Skeletal muscle tissue (tissue), 4 donors: ENCODE results near the gene DNAJA4. TPM values are rescaled to one million over a fixed set of nuclear protein-coding genes. Genes with fewer than 3 reads are reported as not detected.
A peak's percentile ranks its signal among the peaks of the same experiment; 100 is the strongest.

Experiments used
- H3K27ac ChIP-seq: one replicate; pipeline ENCODE4 v1.7.0; 2013; ENCODE audit warnings: mild to moderate bottlenecking, low read depth, low read length, inconsistent platforms
- H3K27me3 ChIP-seq, 3 donors: one replicate each; pipeline ENCODE4 v1.7.0; 2013; ENCODE audit warnings: low read length in 3 of 3; ENCODE audit not compliant: control insufficient read depth in 3 of 3, insufficient read depth in 3 of 3
- H3K36me3 ChIP-seq, 3 donors: one replicate each; pipeline ENCODE4 v1.7.0; 2013; ENCODE audit warnings: low read length in 3 of 3; ENCODE audit not compliant: control insufficient read depth in 3 of 3, insufficient read depth in 3 of 3
- H3K4me1 ChIP-seq, 3 donors: one replicate each; pipeline ENCODE4 v1.7.0; 2013; ENCODE audit warnings: low read length in 3 of 3, mild to moderate bottlenecking in 3 of 3; ENCODE audit not compliant: control insufficient read depth in 3 of 3, insufficient read depth in 3 of 3
- H3K4me3 ChIP-seq, 3 donors: one replicate each; pipeline ENCODE4 v1.7.0; 2013; ENCODE audit warnings: low read length in 3 of 3
- H3K9ac ChIP-seq, 3 donors: one replicate each; pipeline ENCODE4 v1.7.0; 2013; ENCODE audit warnings: low read length in 3 of 3, mild to moderate bottlenecking in 3 of 3, moderate library complexity in 2 of 3, low read depth in 1 of 3
- H3K9me3 ChIP-seq, 3 donors: one replicate each; pipeline ENCODE4 v1.7.0; 2013; ENCODE audit warnings: low read length in 3 of 3; ENCODE audit not compliant: control insufficient read depth in 3 of 3
- total RNA-seq: library from RNA; depleted of rRNA; stranded (reverse); fragments of >200 nt; gene quantifications from one replicate; pipeline ENCODE4 v1.2.3, GENCODE V29; 2014
- donor health status: Osteomylitis.

The DNAJA4 gene
- total RNA-seq, 1 donor from 2014 or later, result 22.4 TPM

GRCh38 chr15:78308422-78309032, 44.2 kb downstream of the DNAJA4 start:
- Histone ChIP-seq H3K9me3 (no peaks in the 10 kb centered on the region), H3K27ac (no peak overlapping the region), H3K36me3 (no peaks in the 10 kb centered on the region), H3K27me3 (peaks cover 0 to 17% (median 3%) of the 10 kb centered on the region in 3 donors), H3K4me1 (peaks cover 5 to 7% (median 6%) of the 10 kb centered on the region in 3 donors), H3K9ac (no peak overlapping the region), H3K4me3 (no peak overlapping the region)

GRCh38 chr15:78311292-78311691, 46.9 kb downstream of the DNAJA4 start:
- peak overlapping the region in 2 of 3 donors; percentile 10 to 28 for H3K9ac ChIP-seq
- H3K9me3 ChIP-seq, result no peaks in the 10 kb centered on the region
- H3K4me3 ChIP-seq, result no peak overlapping the region
- no peaks in the 10 kb centered on the region for H3K36me3 ChIP-seq
- H3K27me3 ChIP-seq, result peaks cover 0 to 15% (median 3%) of the 10 kb centered on the region in 3 donors
- peaks cover 5 to 7% (median 6%) of the 10 kb centered on the region in 3 donors for H3K4me1 ChIP-seq
- no peak overlapping the region for H3K27ac ChIP-seq

GRCh38 chr15:78312536-78312935, 48.2 kb downstream of the DNAJA4 start:
- no peak overlapping the region for H3K4me3 ChIP-seq
- peaks cover 5 to 7% (median 6%) of the 10 kb centered on the region in 3 donors for H3K4me1 ChIP-seq
- H3K9me3 ChIP-seq, result no peaks in the 10 kb centered on the region
- peaks cover 0 to 15% (median 0%) of the 10 kb centered on the region in 3 donors for H3K27me3 ChIP-seq
- no peaks in the 10 kb centered on the region for H3K36me3 ChIP-seq
- no peak overlapping the region for H3K9ac ChIP-seq
- H3K27ac ChIP-seq, result no peak overlapping the region

DNA sequence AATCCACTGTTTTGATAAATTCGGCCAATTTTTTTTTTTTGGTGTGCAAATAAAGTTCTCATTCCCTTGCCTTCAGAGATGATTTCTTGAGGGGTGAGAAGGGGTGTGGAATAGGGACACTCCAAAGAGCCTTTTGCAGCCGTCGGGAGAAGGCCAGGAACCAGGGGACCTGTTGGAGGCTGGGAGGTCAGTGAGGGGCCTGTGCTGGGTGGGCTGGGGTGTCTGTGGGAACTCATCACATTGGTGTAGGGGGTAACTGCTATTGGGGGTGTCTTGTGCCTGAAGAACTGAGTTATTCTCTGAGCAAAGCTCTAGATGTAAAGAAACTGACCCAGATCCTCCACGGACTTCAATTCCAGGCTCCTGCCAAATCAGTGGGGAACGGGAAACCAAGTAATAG, 48.6 kb downstream of the DNAJA4 start:
- Histone ChIP-seq H3K9ac (no peak overlapping the region), H3K27me3 (peaks cover 0 to 15% (median 0%) of the 10 kb centered on the region in 3 donors), H3K27ac (no peak overlapping the region), H3K4me1 (peaks cover 5 to 7% (median 6%) of the 10 kb centered on the region in 3 donors), H3K36me3 (no peaks in the 10 kb centered on the region), H3K4me3 (no peak overlapping the region), H3K9me3 (no peaks in the 10 kb centered on the region)

GRCh38 chr15:78313383-78313782, 49.0 kb downstream of the DNAJA4 start:
- peaks cover 0 to 12% (median 0%) of the 10 kb centered on the region in 3 donors for H3K27me3 ChIP-seq
- H3K27ac ChIP-seq, result no peak overlapping the region
- no peaks in the 10 kb centered on the region for H3K36me3 ChIP-seq
- H3K4me1 ChIP-seq, result peaks cover 5 to 6% (median 6%) of the 10 kb centered on the region in 3 donors
- H3K9me3 ChIP-seq, result no peaks in the 10 kb centered on the region
- no peak overlapping the region for H3K4me3 ChIP-seq
- no peak overlapping the region for H3K9ac ChIP-seq

DNA sequence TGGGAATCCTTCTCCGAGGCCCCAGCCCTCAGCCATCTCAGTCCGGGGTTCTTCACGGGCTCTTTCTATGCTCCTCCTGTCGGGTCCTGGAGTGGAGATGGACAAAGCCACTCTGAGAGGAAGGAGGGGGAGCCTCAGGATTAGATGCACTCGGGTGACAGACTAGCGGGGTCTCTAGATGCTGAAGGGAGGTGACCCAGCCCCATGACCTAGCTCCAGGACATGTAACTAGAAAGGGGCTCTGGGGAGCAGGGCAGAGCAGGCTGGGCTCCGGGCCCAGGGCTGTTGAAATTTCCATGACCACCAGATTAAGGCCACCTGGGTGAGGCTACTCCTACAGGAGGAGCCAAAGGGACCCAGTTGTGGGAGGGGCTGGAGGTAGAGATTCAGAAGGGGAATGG, 49.8 kb downstream of the DNAJA4 start:
- no peak overlapping the region for H3K9ac ChIP-seq
- H3K27me3 ChIP-seq, result peaks cover 0 to 8% (median 0%) of the 10 kb centered on the region in 3 donors
- H3K36me3 ChIP-seq, result no peaks in the 10 kb centered on the region
- peaks cover 4 to 6% (median 5%) of the 10 kb centered on the region in 3 donors for H3K4me1 ChIP-seq
- H3K27ac ChIP-seq, result no peak overlapping the region
- no peaks in the 10 kb centered on the region for H3K9me3 ChIP-seq
- H3K4me3 ChIP-seq, result no peak overlapping the region

GRCh38 chr15:78315686-78316282, 51.4 kb downstream of the DNAJA4 start:
- Histone ChIP-seq H3K4me3 (no peak overlapping the region), H3K9ac (no peak overlapping the region), H3K4me1 (peaks cover 4 to 6% (median 5%) of the 10 kb centered on the region in 3 donors), H3K36me3 (no peaks in the 10 kb centered on the region), H3K27me3 (peaks cover 0 to 8% (median 0%) of the 10 kb centered on the region in 3 donors), H3K27ac (no peak overlapping the region), H3K9me3 (no peaks in the 10 kb centered on the region)

- Histone ChIP-seq H3K9me3 (no peaks in the 10 kb centered on the region), H3K36me3 (no peaks in the 10 kb centered on the region), H3K27ac (no peak overlapping the region), H3K27me3 (peaks cover 0 to 8% (median 0%) of the 10 kb centered on the region in 3 donors), H3K9ac (no peak overlapping the region), H3K4me1 (peaks cover under 1 to 4% (median 3%) of the 10 kb centered on the region in 3 donors), H3K4me3 (no peak overlapping the region)
These were observed 52.1 kb downstream of the DNAJA4 start for GRCh38 chr15:78316283-78317083.

- Histone ChIP-seq H3K9ac (no peak overlapping the region), H3K36me3 (no peaks in the 10 kb centered on the region), H3K4me1 (peaks cover 0 to 2% (median 2%) of the 10 kb centered on the region in 3 donors), H3K4me3 (no peak overlapping the region), H3K27me3 (peaks cover 0 to 8% (median 0%) of the 10 kb centered on the region in 3 donors), H3K9me3 (no peaks in the 10 kb centered on the region), H3K27ac (no peak overlapping the region)
These were observed 52.9 kb downstream of the DNAJA4 start for GRCh38 chr15:78317145-78317836.
